GM03348 (cell line): ENCODE measurements around the gene DIS3L2.
A peak's percentile ranks its signal among the peaks of the same experiment; 100 is the strongest.
"Not testable (repeated sequence)": the region's sequence is repeated elsewhere in the genome, so short reads cannot be mapped to it uniquely, and the experiment has no call there.

ENCODE experiments used
- DNase-seq: peaks from one replicate; pipeline ENCODE4 v3.0.0; 2012; ENCODE audit warnings: low spot score

Gene DIS3L2

DNA sequence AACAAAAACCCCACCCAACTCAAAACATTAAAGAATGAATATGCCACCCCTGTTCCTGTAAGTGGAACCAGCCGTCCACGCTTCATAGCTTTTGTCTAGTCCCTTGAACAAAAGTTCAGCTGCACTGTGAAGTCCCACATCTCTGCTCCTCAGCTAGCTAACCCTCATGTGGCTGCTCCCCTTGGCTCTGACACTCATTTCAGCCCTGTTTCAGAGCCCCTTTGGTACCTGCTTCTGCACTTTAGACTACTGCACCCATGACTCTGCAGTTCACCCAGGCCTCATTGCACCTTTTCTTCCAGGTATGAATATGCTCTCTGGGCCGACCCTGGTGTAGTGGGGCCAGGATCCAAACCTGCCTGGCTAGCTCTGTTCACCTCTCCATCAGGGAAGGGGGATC lies 155.3 kb downstream of the DIS3L2 start:
- DNase-seq: no peak

- no peak for DNase-seq
These were observed 155.9 kb downstream of the DIS3L2 start for GRCh38 chr2:232117413-232117812.

GRCh38 chr2:232120911-232121310 lies 159.4 kb downstream of the DIS3L2 start:
- no peak for DNase-seq

DNA sequence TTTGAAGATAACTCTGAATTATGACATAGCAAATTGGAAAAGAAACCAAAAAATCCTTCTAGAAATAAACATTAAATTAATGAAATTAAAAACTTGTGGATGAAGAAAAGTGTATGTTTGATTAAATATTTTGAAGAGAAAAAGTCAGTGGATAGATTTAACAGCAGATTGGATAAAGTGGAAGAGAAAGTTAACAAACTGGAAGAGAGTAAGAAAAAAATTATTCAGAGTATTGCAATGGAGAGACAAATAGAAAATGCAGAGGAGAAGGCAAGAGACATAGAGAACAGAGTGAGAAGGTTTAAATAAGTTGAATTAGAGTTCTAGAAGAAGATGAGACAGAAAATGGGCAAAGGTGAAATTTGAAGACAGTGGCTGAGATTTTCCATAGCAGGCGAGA lies 162.8 kb downstream of the DIS3L2 start:
- DNase-seq: no peak

DNA sequence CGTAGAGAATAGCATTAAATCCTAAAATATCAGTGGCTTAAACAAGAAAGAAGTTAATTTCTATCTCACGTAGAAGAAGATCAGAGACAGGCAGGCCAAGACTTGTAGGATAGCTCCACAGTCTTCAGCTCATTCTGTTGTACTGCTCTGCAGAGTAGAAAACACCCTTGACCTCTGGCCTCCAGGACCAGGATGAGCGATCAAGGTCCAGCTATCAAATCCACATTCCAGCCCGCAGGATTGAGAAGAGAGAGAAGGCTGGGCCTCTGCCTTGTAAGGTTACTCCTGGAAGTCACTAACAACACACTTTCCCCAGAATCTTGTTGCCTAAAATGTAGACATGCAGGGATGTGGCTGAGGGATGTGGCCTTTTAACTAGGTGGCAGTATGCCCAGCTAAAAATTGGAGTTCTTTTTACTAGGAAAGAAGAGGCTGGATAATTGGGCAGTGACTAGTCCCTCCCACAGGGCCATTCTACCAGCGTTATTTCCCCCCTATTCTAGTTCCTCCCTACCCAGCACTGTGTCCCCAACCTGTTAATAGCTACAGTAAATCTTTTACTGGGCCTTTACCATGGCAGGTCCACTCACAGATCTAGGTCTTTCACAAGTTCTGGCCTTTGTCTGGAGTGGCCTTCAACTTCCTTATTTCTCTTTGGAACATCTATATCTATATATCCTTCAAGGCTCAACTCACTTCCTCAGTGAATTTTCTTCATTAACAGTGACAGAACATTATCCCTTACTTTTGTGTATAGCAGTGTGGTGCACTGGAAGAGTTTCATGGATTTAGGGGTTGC lies 165.0 kb downstream of the DIS3L2 start:
- no peak for DNase-seq

DNA sequence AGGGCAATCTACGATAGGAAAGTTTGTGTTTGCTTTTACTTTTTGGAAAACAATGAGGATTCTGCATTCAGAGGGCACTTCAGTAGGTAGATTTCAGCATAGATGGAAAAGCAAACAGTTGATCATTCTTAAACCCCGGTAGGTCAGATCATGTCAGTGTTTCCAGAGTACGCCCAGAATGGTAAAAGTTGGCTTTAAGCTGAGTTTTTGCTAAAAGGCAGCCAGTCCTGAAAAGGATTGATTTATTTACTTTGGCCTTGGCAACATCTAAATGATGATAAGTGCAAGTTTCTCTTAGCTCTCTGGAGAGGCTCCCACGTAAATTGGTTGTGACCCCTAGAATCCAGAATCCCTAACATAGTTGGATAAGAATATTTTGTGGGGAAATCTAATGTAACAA lies 168.0 kb downstream of the DIS3L2 start:
- DNase-seq: no peak

- no peak for DNase-seq
These were observed 170.7 kb downstream of the DIS3L2 start for GRCh38 chr2:232132181-232132580.

- no peak for DNase-seq
These were observed 171.6 kb downstream of the DIS3L2 start for GRCh38 chr2:232133078-232133477.

DNA sequence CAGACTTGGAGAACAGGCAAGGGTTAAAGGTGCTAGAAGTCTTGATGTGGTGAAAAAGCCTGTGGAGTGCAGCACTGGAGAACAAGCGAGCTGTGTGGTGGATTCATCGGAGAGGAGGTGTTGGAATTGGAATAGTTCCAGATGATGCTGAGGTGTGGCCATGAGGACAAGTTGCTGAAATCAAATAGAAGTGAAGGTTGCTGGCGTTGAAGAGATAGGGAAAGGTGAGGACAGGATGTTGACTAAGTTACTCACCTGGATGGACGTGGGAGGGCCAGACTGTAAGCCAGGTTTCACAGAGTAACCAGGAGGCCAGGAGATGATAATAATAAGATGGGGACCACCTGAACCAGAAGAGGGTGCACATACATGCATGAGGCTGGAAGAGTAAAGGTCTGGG lies 173.4 kb downstream of the DIS3L2 start:
- no peak for DNase-seq

GRCh38 chr2:232137356-232138147 lies 176.0 kb downstream of the DIS3L2 start:
- DNase-seq: no peak

GRCh38 chr2:232138441-232138840 lies 176.9 kb downstream of the DIS3L2 start:
- no peak for DNase-seq

- DNase-seq: no peak
These were observed 177.7 kb downstream of the DIS3L2 start for GRCh38 chr2:232139171-232139594.

- peak; percentile 43 for DNase-seq
These were observed 178.5 kb downstream of the DIS3L2 start for GRCh38 chr2:232139786-232140562.

DNA sequence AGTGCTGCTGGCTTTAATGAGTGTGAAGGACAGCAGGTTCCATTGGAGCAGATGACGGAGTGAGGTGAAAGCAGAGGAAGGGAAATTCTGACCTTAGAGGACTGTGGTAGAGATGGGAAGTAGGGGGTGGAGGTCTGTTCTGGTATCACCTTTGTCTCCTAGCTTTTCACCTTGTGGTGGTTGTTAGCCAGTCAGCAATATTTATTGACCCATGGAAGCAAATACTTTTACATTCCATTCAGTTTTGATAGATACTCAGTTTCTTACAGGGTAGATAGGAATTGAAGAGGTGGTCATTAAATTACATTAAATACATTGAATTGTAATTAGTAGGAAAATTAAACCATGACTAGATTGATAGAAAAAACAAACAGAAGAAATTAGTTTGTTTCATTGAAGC lies 180.1 kb downstream of the DIS3L2 start:
- DNase-seq: no peak

DNA sequence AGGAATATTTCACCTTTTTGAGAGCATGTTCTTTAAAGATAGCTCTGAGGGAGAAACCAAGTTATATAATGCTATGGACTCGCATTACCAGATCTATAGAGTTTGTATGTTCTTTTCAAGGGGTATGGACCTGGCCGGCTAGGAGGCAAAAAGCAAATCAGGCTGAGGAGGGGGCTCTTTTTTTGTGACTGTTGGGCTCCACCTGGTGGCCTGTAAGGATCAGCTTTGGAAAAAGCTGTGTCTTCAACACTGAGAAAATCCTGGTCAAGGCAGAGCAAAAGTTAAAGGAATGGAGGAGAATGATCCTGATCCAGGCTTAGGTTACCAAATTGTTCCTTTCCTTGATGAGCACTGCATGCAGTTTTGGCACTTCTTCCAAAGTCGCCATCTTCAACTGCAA lies 180.5 kb downstream of the DIS3L2 start:
- peak; percentile 18 for DNase-seq

- no peak for DNase-seq
These were observed 181.0 kb downstream of the DIS3L2 start for GRCh38 chr2:232142502-232142901.

- no peak for DNase-seq
These were observed 184.8 kb downstream of the DIS3L2 start for GRCh38 chr2:232146294-232146693.

DNA sequence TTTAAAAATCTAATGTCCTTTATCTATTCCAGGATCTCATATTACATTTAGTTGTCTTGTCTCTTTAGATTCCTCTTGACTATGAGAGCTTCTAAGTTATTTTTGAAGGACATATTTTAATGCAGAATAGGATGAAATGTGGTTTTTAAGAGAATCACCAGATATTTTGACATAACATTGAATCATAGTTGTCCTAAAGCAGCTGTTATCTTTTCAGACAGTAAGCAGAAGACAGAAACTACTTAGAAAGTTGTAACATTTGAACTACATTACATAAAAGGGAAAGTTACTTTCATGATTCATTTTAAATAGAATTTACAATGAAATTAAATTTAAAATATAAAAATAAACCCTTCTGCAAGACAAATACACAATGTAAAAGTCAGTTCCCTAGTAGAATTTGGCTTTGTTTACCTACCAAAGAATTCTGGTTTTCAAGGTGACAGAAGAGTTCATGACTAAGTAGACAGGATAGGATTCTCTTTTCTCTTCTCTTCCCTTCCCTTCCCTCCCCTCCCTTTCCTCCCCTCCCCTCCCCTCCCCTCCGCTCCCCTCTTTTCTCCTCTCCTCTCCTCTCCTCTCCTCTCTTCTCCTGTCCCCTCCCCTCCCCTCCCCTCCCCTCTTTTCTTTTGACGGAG lies 186.0 kb downstream of the DIS3L2 start:
- DNase-seq: no peak

DNA sequence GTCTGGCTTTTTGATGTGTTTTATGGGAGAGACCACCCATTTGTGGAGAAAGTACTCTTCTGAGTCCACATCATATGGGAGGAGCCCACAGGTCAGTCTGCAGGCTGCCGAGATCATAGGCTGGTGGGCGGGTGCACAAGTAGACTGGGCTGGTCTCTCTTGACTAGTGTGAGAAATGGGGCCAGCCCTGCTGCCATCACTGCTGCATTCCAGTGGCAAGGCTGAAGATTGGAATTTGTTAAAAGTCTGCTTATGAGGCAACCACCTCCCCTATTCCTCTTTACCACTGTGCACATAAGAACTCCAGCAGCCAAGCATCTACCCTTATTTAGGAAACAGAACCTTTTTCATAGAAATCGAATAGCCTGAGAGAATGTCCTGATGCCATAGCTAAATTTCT lies 200.7 kb downstream of the DIS3L2 start:
- DNase-seq: peak; percentile 9

GRCh38 chr2:232170396-232170795 lies 208.9 kb downstream of the DIS3L2 start:
- DNase-seq: no peak

DNA sequence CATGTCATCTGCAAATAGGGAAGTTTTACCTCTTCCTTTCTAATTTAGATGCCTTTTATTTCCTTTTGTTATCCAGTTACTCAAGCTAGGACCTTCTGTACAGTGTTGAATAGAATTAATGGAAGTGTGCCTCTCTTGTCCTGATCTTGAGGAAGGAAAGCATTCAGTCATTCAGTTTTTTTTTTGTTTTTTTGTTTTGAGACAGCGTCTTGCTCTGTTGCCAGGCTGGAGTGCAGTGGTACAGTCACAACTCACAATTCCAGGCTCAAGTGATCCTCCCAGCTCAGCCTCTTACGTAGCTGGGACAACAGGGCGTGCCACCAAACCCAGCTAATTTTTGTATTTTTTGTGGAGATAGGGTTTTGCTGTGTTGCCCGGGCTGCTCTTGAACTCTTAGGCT lies 213.1 kb downstream of the DIS3L2 start:
- no peak for DNase-seq

DNA sequence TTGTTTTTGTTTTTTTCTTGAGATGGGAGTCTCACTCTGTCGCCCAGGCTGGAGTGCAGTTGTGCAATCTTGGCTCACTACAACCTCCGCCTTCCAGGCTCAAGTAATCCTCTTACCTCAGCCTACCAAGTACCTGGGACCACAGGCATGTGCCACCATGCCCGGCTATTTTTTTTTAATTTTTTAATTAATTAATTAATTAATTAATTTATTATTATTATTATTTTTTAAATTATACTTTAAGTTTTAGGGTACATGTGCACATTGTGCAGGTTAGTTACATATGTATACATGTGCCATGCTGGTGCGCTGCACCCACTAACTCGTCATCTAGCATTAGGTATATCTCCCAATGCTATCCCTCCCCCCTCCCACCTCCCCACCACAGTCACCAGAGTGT lies 215.1 kb downstream of the DIS3L2 start:
- not testable (repeated sequence) for DNase-seq
